Fibroblast of peridontal ligament (primary cell): Measurements from ENCODE around the gene FGD3.
A peak's percentile ranks its signal among the peaks of the same experiment; 100 is the strongest.
"Not testable (repeated sequence)": the region's sequence is repeated elsewhere in the genome, so short reads cannot be mapped to it uniquely, and the experiment has no call there.

Experiments used
- DNase-seq: peaks from one replicate; pipeline ENCODE4 v3.0.0-alpha.2; 2010; ENCODE audit errors: extremely low read depth

The FGD3 gene

GRCh38 chr9:92977279-92977678 lies 30.0 kb downstream of the FGD3 start:
- no peak for DNase-seq

GRCh38 chr9:92978345-92978875 lies 31.1 kb downstream of the FGD3 start:
- no peak for DNase-seq

GRCh38 chr9:92979283-92980056 lies 32.1 kb downstream of the FGD3 start:
- DNase-seq = no peak

GRCh38 chr9:92980085-92980745 lies 32.9 kb downstream of the FGD3 start:
- DNase-seq = no peak

- no peak for DNase-seq
These were observed 34.8 kb downstream of the FGD3 start for GRCh38 chr9:92982130-92982529.

GRCh38 chr9:92983984-92984589 lies 36.8 kb downstream of the FGD3 start:
- DNase-seq = no peak

GRCh38 chr9:92984976-92985375 lies 37.7 kb downstream of the FGD3 start:
- no peak for DNase-seq

GRCh38 chr9:92986176-92987119 lies 39.1 kb downstream of the FGD3 start:
- peak; percentile 5 for DNase-seq

- no peak for DNase-seq
These were observed 41.0 kb downstream of the FGD3 start for GRCh38 chr9:92988215-92988768.

- DNase-seq = no peak
These were observed 42.2 kb downstream of the FGD3 start for GRCh38 chr9:92989561-92989960.

- DNase-seq = no peak
These were observed 43.1 kb downstream of the FGD3 start for GRCh38 chr9:92990461-92990860.

GRCh38 chr9:92992549-92992948 lies 45.2 kb downstream of the FGD3 start:
- DNase-seq = no peak

- not testable (repeated sequence) for DNase-seq
These were observed 51.5 kb downstream of the FGD3 start for GRCh38 chr9:92998871-92999270.

- DNase-seq = no peak
These were observed 53.7 kb downstream of the FGD3 start for GRCh38 chr9:93001031-93001430.

- no peak for DNase-seq
These were observed 55.4 kb downstream of the FGD3 start for GRCh38 chr9:93002700-93003099.

- DNase-seq = peak; percentile 31
These were observed 56.5 kb downstream of the FGD3 start for GRCh38 chr9:93003552-93004407.

- no peak for DNase-seq
These were observed 57.2 kb downstream of the FGD3 start for GRCh38 chr9:93004561-93004960.

GRCh38 chr9:93005876-93006275 lies 58.6 kb downstream of the FGD3 start:
- no peak for DNase-seq

- DNase-seq = no peak
These were observed 60.3 kb downstream of the FGD3 start for GRCh38 chr9:93007529-93008058.

GRCh38 chr9:93008457-93008856 lies 61.1 kb downstream of the FGD3 start:
- no peak for DNase-seq
